Measurements from ENCODE around the gene PTTG1IP. TPM values are rescaled to one million over a fixed set of nuclear protein-coding genes. Genes with fewer than 3 reads are reported as not detected.

The PTTG1IP gene
- total and polyA plus RNA-seq, 2 of the 13 experiments (the other 11 are each of a cell fraction or from before 2014, with no cell fraction given), result 161 to 700 TPM

DNA sequence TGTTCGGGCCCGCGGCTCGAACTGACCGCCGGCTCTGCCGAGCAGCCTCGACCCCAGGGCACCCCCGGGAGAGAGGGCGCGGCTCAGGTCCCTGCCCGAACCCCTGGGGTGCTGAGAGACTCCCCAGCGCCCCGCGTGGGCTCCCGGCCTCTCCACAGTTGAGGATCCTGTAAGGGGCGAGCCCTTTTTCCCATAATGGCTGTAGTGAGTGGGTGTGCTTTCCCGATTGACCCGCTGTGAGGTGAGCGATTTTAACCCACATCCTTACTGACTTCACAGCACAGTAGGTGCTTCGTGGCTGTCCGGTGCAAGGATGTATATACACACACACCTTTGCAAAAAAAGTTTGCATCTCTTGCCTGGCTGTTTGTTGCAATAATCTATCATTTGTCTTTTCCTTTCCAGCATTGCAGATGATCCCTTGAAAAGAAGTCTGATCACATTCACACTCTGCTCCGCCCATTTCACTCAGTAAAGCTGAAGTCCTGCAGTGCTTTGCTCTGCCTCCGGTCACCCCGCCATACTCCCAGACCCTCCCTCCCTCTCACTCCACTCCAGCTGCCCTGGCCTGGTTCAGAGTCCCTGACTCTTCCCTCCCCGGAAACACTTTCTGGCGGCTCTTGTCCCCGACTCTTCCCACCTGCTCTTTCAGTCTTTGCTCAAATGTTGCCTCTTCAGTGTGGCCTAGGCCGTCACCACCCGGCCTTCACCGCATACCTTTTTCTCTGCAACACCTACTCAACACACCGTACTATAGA is 70.9 kb downstream of the PTTG1IP start (continued):
- peak; percentile 42; the same call in 1 of the 2 replicates for TF ChIP-seq TGIF2 (CRISPR knock-in tag; IDR thresholded peaks at IDR 0.05)
- TF ChIP-seq BRD4 (CRISPR knock-in tag; IDR thresholded peaks at IDR 0.05), result no peak
- no peak for TF ChIP-seq ZFAT (CRISPR knock-in tag; conservative IDR thresholded peaks at IDR 0.05)
- TF ChIP-seq SRSF1 (optimal IDR thresholded peaks at IDR 0.05; ENCODE audit: low read depth, low read length), result no peak
- TF ChIP-seq ZNF614 (CRISPR knock-in tag; IDR thresholded peaks at IDR 0.05; ENCODE audit: borderline replicate concordance), result 0 out of 2 replicates have a peak, but pooled peaks have one; percentile 35
- TF ChIP-seq HDAC1 (CRISPR knock-in tag; IDR thresholded peaks at IDR 0.05), result peak; percentile 63
- TF ChIP-seq CENPT (CRISPR knock-in tag; IDR thresholded peaks at IDR 0.05; ENCODE audit: low read depth), result no peak
- peak; percentile 68 for TF ChIP-seq YY1 (IDR thresholded peaks at IDR 0.05; ENCODE audit: insufficient read depth, insufficient replicate concordance, low read depth, low read length)
- TF ChIP-seq PHF5A (CRISPR knock-in tag; IDR thresholded peaks at IDR 0.05; ENCODE audit: low read depth, unreplicated experiment), result no peak
- TF ChIP-seq, protein P1, sequence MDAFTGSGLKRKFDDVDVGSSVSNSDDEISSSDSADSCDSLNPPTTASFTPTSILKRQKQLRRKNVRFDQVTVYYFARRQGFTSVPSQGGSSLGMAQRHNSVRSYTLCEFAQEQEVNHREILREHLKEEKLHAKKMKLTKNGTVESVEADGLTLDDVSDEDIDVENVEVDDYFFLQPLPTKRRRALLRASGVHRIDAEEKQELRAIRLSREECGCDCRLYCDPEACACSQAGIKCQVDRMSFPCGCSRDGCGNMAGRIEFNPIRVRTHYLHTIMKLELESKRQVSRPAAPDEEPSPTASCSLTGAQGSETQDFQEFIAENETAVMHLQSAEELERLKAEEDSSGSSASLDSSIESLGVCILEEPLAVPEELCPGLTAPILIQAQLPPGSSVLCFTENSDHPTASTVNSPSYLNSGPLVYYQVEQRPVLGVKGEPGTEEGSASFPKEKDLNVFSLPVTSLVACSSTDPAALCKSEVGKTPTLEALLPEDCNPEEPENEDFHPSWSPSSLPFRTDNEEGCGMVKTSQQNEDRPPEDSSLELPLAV (CRISPR knock-in tag; conservative IDR thresholded peaks at IDR 0.05; ENCODE audit: low read depth), result no peak
- TF ChIP-seq MAFG (CRISPR knock-in tag; IDR thresholded peaks at IDR 0.05), result no peak
- no peak for TF ChIP-seq ZBTB46 (CRISPR knock-in tag; IDR thresholded peaks at IDR 0.05; ENCODE audit: borderline replicate concordance)
- no peak for TF ChIP-seq PPARG (CRISPR knock-in tag; conservative IDR thresholded peaks at IDR 0.05)
- no peak for TF ChIP-seq ZNF224 (CRISPR knock-in tag; IDR thresholded peaks at IDR 0.05)
- peak; percentile 55; the same call in 1 of the 2 replicates for TF ChIP-seq HNF4G (IDR thresholded peaks at IDR 0.05; ENCODE audit: borderline replicate concordance, low read depth, low read length)
- TF ChIP-seq HNF4G (CRISPR knock-in tag; IDR thresholded peaks at IDR 0.05; ENCODE audit: borderline replicate concordance, low read depth), result 0 out of 2 replicates have a peak, but pooled peaks have one; percentile 39
- TF ChIP-seq ZNF331 (CRISPR knock-in tag; IDR thresholded peaks at IDR 0.05), result 0 out of 2 replicates have a peak, but pooled peaks have one; percentile 13
- 0 out of 2 replicates have a peak, but pooled peaks have one; percentile 35 for TF ChIP-seq YEATS2 (CRISPR knock-in tag; IDR thresholded peaks at IDR 0.05; ENCODE audit: borderline replicate concordance)
- peak; percentile 41; the same call in 1 of the 2 replicates for TF ChIP-seq FOXP4 (CRISPR knock-in tag; IDR thresholded peaks at IDR 0.05)

All from HepG2 (cell line).